Loucy (cell line): ENCODE results near the gene FSTL5.

Source experiments
- H2AFZ ChIP-seq: fragments of 200-600 bp; sonication (generic); 2 replicates; pipeline ENCODE4 v1.6.0; 2016; ENCODE audit warnings: antibody characterized with exemption, mild to moderate bottlenecking, low read length, moderate library complexity
- H3F3A ChIP-seq: fragments of 200-600 bp; 2 replicates; pipeline ENCODE4 v1.6.0; 2016; ENCODE audit warnings: antibody characterized with exemption, low read depth, mild to moderate bottlenecking
- H3K27me3 ChIP-seq: fragments of 200-600 bp; sonication (generic); 2 replicates; pipeline ENCODE4 v1.6.1; 2014; ENCODE audit warnings: low read length, mild to moderate bottlenecking; ENCODE audit not compliant: insufficient read depth, poor library complexity, severe bottlenecking
- H3K36me3 ChIP-seq: fragments of 200-600 bp; sonication (generic); 2 replicates; pipeline ENCODE4 v1.6.1; 2016; ENCODE audit warnings: low read length; ENCODE audit not compliant: insufficient read depth
- H3K4me1 ChIP-seq: fragments of 200-600 bp; sonication (generic); 2 replicates; pipeline ENCODE4 v1.5.1; 2014; ENCODE audit warnings: low read length, mild to moderate bottlenecking; ENCODE audit not compliant: insufficient read depth, poor library complexity, severe bottlenecking
- H3K4me2 ChIP-seq: fragments of 200-600 bp; sonication (generic); 2 replicates; pipeline ENCODE4 v1.6.0; 2014; ENCODE audit warnings: antibody characterized with exemption, low read length, low read depth, mild to moderate bottlenecking; ENCODE audit not compliant: poor library complexity, severe bottlenecking
- H3K4me3 ChIP-seq: fragments of 200-600 bp; sonication (generic); 2 replicates; pipeline ENCODE4 v1.5.1; 2014; ENCODE audit warnings: low read length, mild to moderate bottlenecking, mixed read lengths; ENCODE audit not compliant: poor library complexity, severe bottlenecking
- H3K79me2 ChIP-seq: fragments of 200-600 bp; sonication (generic); 2 replicates; pipeline ENCODE4 v1.6.1; 2014; ENCODE audit warnings: low read length; ENCODE audit not compliant: insufficient read depth
- H3K9ac ChIP-seq: fragments of 200-600 bp; sonication (generic); 2 replicates; pipeline ENCODE4 v1.6.0; 2014; ENCODE audit warnings: mild to moderate bottlenecking, low read depth, low read length, moderate library complexity; ENCODE audit not compliant: poor library complexity, severe bottlenecking
- H3K9me2 ChIP-seq: fragments of 200-600 bp; sonication (generic); replicated peaks from 2 replicates; pipeline ENCODE4 v1.6.1; 2016; ENCODE audit warnings: low read depth, low read length, mixed read lengths
- H3K9me3 ChIP-seq: fragments of 200-600 bp; sonication (generic); 2 replicates; pipeline ENCODE4 v1.6.1; 2014; ENCODE audit warnings: mild to moderate bottlenecking, antibody characterized with exemption, low read length, low read depth; ENCODE audit not compliant: insufficient read depth
- H4K20me1 ChIP-seq: fragments of 200-600 bp; sonication (generic); 2 replicates; pipeline ENCODE4 v1.6.0; 2014; ENCODE audit warnings: antibody characterized with exemption, low read length, mild to moderate bottlenecking; ENCODE audit not compliant: insufficient read depth, poor library complexity, severe bottlenecking
- EZH2phosphoT487 ChIP-seq: fragments of 200-600 bp; IDR thresholded peaks from 2 replicates; pipeline ENCODE4 v1.6.1; 2018; ENCODE audit warnings: antibody characterized with exemption, mild to moderate bottlenecking, moderate library complexity, borderline replicate concordance
- TF ChIP-seq, protein P1 (sequence below): fragments of 200-600 bp; sonication (generic); conservative IDR thresholded peaks from 2 replicates; pipeline ENCODE4 v1.5.1; 2014; ENCODE audit warnings: mild to moderate bottlenecking, antibody characterized with exemption, low read length

The FSTL5 gene

DNA sequence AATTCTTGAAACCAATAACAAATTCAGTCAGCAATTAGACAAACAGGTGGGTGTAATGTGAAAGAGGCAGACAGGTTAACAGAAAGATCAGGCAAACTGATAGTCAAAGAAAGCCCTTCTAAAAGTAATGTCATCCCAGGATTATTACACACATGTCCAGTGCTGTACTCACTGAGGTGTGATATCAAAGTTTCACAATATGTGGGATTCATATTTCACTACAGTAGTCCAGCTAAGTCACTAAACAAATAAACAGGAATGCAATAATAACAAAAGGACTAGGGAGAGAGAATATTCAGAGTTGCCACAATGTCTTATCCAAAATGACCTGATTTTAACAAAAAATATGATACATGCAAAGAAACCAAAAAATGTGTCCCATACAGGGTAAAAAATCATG is 787.5 kb downstream of the FSTL5 start:
- no peak overlapping the region for H3K4me3 ChIP-seq
- H4K20me1 ChIP-seq, result no peaks in the 10 kb centered on the region
- no peaks in the 10 kb centered on the region for H3K79me2 ChIP-seq
- H3K9me3 ChIP-seq, result no peaks in the 10 kb centered on the region
- H3K36me3 ChIP-seq, result no peaks in the 10 kb centered on the region
- no peaks in the 10 kb centered on the region for H3F3A ChIP-seq
- H2AFZ ChIP-seq, result no peak overlapping the region
- TF ChIP-seq, protein P1, sequence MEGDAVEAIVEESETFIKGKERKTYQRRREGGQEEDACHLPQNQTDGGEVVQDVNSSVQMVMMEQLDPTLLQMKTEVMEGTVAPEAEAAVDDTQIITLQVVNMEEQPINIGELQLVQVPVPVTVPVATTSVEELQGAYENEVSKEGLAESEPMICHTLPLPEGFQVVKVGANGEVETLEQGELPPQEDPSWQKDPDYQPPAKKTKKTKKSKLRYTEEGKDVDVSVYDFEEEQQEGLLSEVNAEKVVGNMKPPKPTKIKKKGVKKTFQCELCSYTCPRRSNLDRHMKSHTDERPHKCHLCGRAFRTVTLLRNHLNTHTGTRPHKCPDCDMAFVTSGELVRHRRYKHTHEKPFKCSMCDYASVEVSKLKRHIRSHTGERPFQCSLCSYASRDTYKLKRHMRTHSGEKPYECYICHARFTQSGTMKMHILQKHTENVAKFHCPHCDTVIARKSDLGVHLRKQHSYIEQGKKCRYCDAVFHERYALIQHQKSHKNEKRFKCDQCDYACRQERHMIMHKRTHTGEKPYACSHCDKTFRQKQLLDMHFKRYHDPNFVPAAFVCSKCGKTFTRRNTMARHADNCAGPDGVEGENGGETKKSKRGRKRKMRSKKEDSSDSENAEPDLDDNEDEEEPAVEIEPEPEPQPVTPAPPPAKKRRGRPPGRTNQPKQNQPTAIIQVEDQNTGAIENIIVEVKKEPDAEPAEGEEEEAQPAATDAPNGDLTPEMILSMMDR, result no peak
- TF ChIP-seq EZH2phosphoT487, result no peak
- no peak overlapping the region for H3K9ac ChIP-seq
- H3K4me2 ChIP-seq, result no peak overlapping the region
- H3K4me1 ChIP-seq, result no peaks in the 10 kb centered on the region
- no peaks in the 10 kb centered on the region for H3K27me3 ChIP-seq
- no peaks in the 10 kb centered on the region for H3K9me2 ChIP-seq

DNA sequence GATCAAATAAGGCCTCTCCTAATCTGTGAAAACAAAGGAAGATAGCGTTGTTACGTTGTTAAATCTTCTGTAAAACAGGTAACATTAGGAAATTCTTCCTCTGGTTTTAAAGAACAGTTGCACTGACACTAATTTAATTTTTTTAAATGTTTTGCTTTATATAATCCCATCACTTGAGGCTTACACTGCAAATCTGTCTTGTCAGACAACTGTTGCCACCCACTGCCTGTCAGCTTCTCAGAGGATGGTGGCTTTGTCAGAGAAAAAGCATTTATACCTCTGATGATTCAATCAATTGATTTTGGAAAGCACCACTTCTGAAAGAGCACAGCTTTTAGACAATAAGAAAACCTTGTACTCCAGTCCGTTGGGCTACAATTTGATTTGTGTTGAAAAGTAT is 799.1 kb downstream of the FSTL5 start:
- Histone ChIP-seq H3K27me3 (no peaks in the 10 kb centered on the region), H3K36me3 (no peaks in the 10 kb centered on the region), H3K4me3 (no peak overlapping the region), H3K9ac (no peak overlapping the region), H4K20me1 (no peaks in the 10 kb centered on the region), H2AFZ (no peak overlapping the region), H3K9me2 (no peaks in the 10 kb centered on the region), H3K4me1 (no peaks in the 10 kb centered on the region), H3K4me2 (no peak overlapping the region), H3K9me3 (no peaks in the 10 kb centered on the region), H3K79me2 (no peaks in the 10 kb centered on the region), H3F3A (no peaks in the 10 kb centered on the region)
- TF ChIP-seq, protein P1, result no peak
- no peak for TF ChIP-seq EZH2phosphoT487

DNA sequence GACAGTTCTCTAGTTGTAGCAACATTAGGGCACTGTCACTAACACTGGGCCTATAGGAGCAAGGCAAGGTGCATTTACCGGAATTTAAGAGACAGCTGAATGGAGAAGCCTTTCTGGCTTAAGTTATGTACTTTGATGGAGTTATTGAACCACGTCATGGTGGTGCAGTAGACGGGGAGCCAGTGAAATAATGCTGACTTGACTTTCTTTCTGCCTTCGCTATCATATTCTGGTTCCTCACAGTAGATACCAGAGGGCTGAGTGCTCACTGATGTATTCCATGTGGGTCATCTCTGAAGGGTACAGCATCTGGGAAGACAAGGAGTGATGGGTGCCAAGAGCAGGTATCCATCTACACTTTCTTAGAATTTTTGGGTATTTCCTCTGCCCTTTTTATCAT is 802.8 kb downstream of the FSTL5 start:
- Histone ChIP-seq H2AFZ (no peak overlapping the region), H3K27me3 (no peaks in the 10 kb centered on the region), H3K4me1 (no peaks in the 10 kb centered on the region), H3K4me2 (no peak overlapping the region), H3K9me3 (no peaks in the 10 kb centered on the region), H4K20me1 (no peaks in the 10 kb centered on the region), H3K79me2 (no peaks in the 10 kb centered on the region), H3F3A (no peaks in the 10 kb centered on the region), H3K4me3 (no peak overlapping the region), H3K9ac (no peak overlapping the region), H3K9me2 (no peaks in the 10 kb centered on the region), H3K36me3 (no peaks in the 10 kb centered on the region)
- TF ChIP-seq EZH2phosphoT487, result no peak
- TF ChIP-seq, protein P1, result no peak
